ENCODE results near the gene RNF166. TPM values are rescaled to one million over a fixed set of nuclear protein-coding genes. Genes with fewer than 3 reads are reported as not detected.

RNF166 gene
- total and polyA plus RNA-seq, 2 of the 13 experiments (the other 11 are each of a cell fraction or from before 2014, with no cell fraction given): 21.4 to 23.0 TPM

- TF ChIP-seq ZNF770 (CRISPR knock-in tag; IDR thresholded peaks at IDR 0.05) (no peak), ZNF740 (CRISPR knock-in tag; IDR thresholded peaks at IDR 0.05) (no peak), CREB3 (CRISPR knock-in tag; IDR thresholded peaks at IDR 0.05) (no peak)
Observed at GRCh38 chr16:88732961-88733294, 26.7 kb upstream of the RNF166 start (continued).

- no TSS peak for BruUV-seq (replicated peaks)
- Histone ChIP-seq H3K27me3 (ENCODE audit: control insufficient read depth in 1 of 2, insufficient read depth in 2 of 2, low read length in 2 of 2) (no peaks in the 10 kb centered on the region), H3K79me2 (ENCODE audit: insufficient read depth, low read length) (no peaks in the 10 kb centered on the region), H3K9me3 (ENCODE audit: low read length) (no peaks in the 10 kb centered on the region), H2AFZ (ENCODE audit: low read length) (no peak overlapping the region), H3K9ac (ENCODE audit: insufficient read depth, low read depth, low read length) (no peak overlapping the region), H3K36me3 (replicated peaks in 1 of 2; ENCODE audit: control insufficient read depth in 1 of 2, insufficient read depth in 2 of 2, low read length in 2 of 2) (peaks cover 36 to 58% of the 10 kb centered on the region in 2 experiments; a peak in 4 of 5 replicates), H3K4me3 (replicated peaks in 1 of 3; ENCODE audit: insufficient read depth in 1 of 3, low read depth in 2 of 3, low read length in 3 of 3) (no peak overlapping the region), H3K27ac (ENCODE audit: extremely low read length, insufficient read depth, low read length) (no peak overlapping the region), H3K4me2 (ENCODE audit: low read depth, low read length) (no peak overlapping the region), H4K20me1 (ENCODE audit: insufficient read depth, low read length) (no peaks in the 10 kb centered on the region; the same call in 1 of the 2 replicates), H3K4me1 (ENCODE audit: insufficient read depth, low read length) (no peaks in the 10 kb centered on the region)
- ATAC-seq (peak; percentile 11; the same call in 2 of the 3 replicates), DNase-seq (ENCODE audit: low spot score) (no peak), FAIRE-seq (no peak)
- CTCF ChIA-PET (ENCODE audit: low intra/inter-chr PET ratio, low total read pairs): no interaction called here
- intact Hi-C loops (cut with micrococcal nuclease; ENCODE audit: unreplicated experiment) (no loop called here), in situ Hi-C loops (cut with HindIII; ENCODE audit: extremely low pct_ligation_motif_present, low pct_unique_long_range_greater_than_20kb) (no loop called here)
- 94% methylated on average over 11 of the region's 30 CpGs for WGBS (ENCODE audit: low lambda C conversion rate)
- POLR2A ChIA-PET: no interaction called here
- peak; percentile 20 for TF ChIP-seq AGO2 (optimal IDR thresholded peaks at IDR 0.05; ENCODE audit: low read depth, low read length)
- TF ChIP-seq HNRNPL (IDR thresholded peaks at IDR 0.05; ENCODE audit: low read depth, low read length): peak; percentile 82
- no peak for TF ChIP-seq ZBTB43 (CRISPR knock-in tag; conservative IDR thresholded peaks at IDR 0.05)
- peak; percentile 35 for TF ChIP-seq RBM22 (optimal IDR thresholded peaks at IDR 0.05; ENCODE audit: low read length)
Observed at GRCh38 chr16:88732172-88732960, 26.2 kb upstream of the RNF166 start.
